K562 (cell line): ENCODE measurements around the gene MYBPH. TPM values are rescaled to one million over a fixed set of nuclear protein-coding genes. Genes with fewer than 3 reads are reported as not detected.
A peak's percentile ranks its signal among the peaks of the same experiment; 100 is the strongest.

Source experiments
- ATF7 ChIP-seq: fragments of 450-650 bp; IDR thresholded peaks from 2 replicates; pipeline ENCODE4 v1.7.1; 2014; ENCODE audit warnings: mild to moderate bottlenecking, moderate library complexity
- CTBP1 ChIP-seq: fragments of 450-650 bp; IDR thresholded peaks from 2 replicates; pipeline ENCODE4 v1.6.1; 2016; ENCODE audit warnings: borderline replicate concordance
- MAFF ChIP-seq: IDR thresholded peaks from 2 replicates; pipeline ENCODE4 v1.6.1; 2012; ENCODE audit warnings: low read length, improper control_type of control experiment
- NONO ChIP-seq, 2 experiments: fragments of 200-400 bp in 1 of 2; fragments of 450-650 bp in 1 of 2; formaldehyde crosslinking in 1 of 2; IDR thresholded peaks; 2 replicates each; pipeline ENCODE4 v1.6.1; 2017; ENCODE audit warnings: low read depth in 2 of 2, mild to moderate bottlenecking in 2 of 2, moderate library complexity in 2 of 2, low read length in 1 of 2
- PML ChIP-seq: IDR thresholded peaks from 2 replicates; pipeline ENCODE4 v1.6.1; 2012; ENCODE audit warnings: low read length, inconsistent platforms
- RAD21 ChIP-seq, 2 experiments: fragments of 250-450 bp in 1 of 2; fragments of 450-650 bp in 1 of 2; sonication (Bioruptor Pico) in 1 of 2; formaldehyde crosslinking in 1 of 2; IDR thresholded peaks in 1 of 2; conservative IDR thresholded peaks in 1 of 2; 2 replicates each; pipeline versions ENCODE4 v1.4.0 to v1.8.0; 2020 to 2022; ENCODE audit warnings: mild to moderate bottlenecking in 2 of 2, moderate library complexity in 1 of 2
- SAFB ChIP-seq: fragments of 200-400 bp; formaldehyde crosslinking; IDR thresholded peaks from 2 replicates; pipeline ENCODE4 v1.6.1; 2017; ENCODE audit warnings: low read depth, low read length, borderline replicate concordance
- TCF3 ChIP-seq: sonication (generic); formaldehyde crosslinking; IDR thresholded peaks from 2 replicates; pipeline ENCODE4 v1.4.0; 2020; ENCODE audit warnings: mild to moderate bottlenecking, missing genetic modification reagents
- ZNF174 ChIP-seq: fragments of 250-450 bp; sonication (Bioruptor Pico); IDR thresholded peaks from 2 replicates; pipeline ENCODE4 v1.4.0; 2020; ENCODE audit warnings: mild to moderate bottlenecking
- polyA plus RNA-seq, 8 experiments: library from polyadenylated mRNA; depleted of rRNA in 4 of 8; stranded (reverse) in 5 of 8; unstranded in 3 of 8; fragments of >200 nt; fragmentation: Nextera tagmentation in 2 of 8; fragmentation: Illumina TruSeq in 1 of 8; extraction: Ambion mirVana in 2 of 8; extraction: Trizol in 1 of 8; gene quantifications; 2 replicates each; pipeline versions ENCODE4 v1.2.1 to v1.2.3, GENCODE V29; 2011 to 2014; ENCODE audit warnings: inconsistent platforms in 1 of 8, missing spikeins in 1 of 8
- total RNA-seq, 7 experiments: library from RNA; depleted of rRNA in 6 of 7; stranded (reverse); fragments of >200 nt in 6 of 7; fragmentation: Illumina TruSeq in 2 of 7; extraction: Trizol in 2 of 7; gene quantifications; 2 replicates each; pipeline versions ENCODE4 v1.2.1 to v1.2.3, GENCODE V29; 2011 to 2021; ENCODE audit warnings: low replicate concordance in 1 of 7
- TF ChIP-seq, protein P1 (sequence below), 2 experiments: fragments of 450-650 bp; formaldehyde crosslinking in 1 of 2; IDR thresholded peaks; 2 replicates each; pipeline versions ENCODE4 v1.4.0 to v1.6.1; 2014 to 2020; ENCODE audit warnings: mild to moderate bottlenecking in 2 of 2, borderline replicate concordance in 1 of 2, low read depth in 1 of 2
- TF ChIP-seq, protein P2 (sequence below): IDR thresholded peaks from 2 replicates; pipeline ENCODE4 v1.6.1; 2011; ENCODE audit not compliant: insufficient read length; ENCODE audit errors: extremely low read depth
- TF ChIP-seq, protein P3 (sequence below): IDR thresholded peaks from 2 replicates; pipeline ENCODE4 v1.6.1; 2011; ENCODE audit warnings: borderline replicate concordance, low read depth, mild to moderate bottlenecking, moderate library complexity, low read length; ENCODE audit not compliant: insufficient read depth, poor library complexity, severe bottlenecking
- TF ChIP-seq, protein P4 (sequence below), 3 experiments: IDR thresholded peaks in 2 of 3; conservative IDR thresholded peaks in 1 of 3; 2 replicates each; pipeline ENCODE4 v1.5.1; 2011 to 2012; ENCODE audit warnings: low read length in 3 of 3, mild to moderate bottlenecking in 3 of 3, control low read depth in 2 of 3, improper control_type of control experiment in 1 of 3, inconsistent platforms in 1 of 3, low read depth in 1 of 3, mixed read lengths in 1 of 3, moderate library complexity in 1 of 3; ENCODE audit not compliant: insufficient read depth in 2 of 3

The MYBPH gene
- total and polyA plus RNA-seq, 9 of the 15 experiments (the other 6 are each of a cell fraction or from before 2014, with no cell fraction given), result 0.13 TPM; not detected in 8

DNA sequence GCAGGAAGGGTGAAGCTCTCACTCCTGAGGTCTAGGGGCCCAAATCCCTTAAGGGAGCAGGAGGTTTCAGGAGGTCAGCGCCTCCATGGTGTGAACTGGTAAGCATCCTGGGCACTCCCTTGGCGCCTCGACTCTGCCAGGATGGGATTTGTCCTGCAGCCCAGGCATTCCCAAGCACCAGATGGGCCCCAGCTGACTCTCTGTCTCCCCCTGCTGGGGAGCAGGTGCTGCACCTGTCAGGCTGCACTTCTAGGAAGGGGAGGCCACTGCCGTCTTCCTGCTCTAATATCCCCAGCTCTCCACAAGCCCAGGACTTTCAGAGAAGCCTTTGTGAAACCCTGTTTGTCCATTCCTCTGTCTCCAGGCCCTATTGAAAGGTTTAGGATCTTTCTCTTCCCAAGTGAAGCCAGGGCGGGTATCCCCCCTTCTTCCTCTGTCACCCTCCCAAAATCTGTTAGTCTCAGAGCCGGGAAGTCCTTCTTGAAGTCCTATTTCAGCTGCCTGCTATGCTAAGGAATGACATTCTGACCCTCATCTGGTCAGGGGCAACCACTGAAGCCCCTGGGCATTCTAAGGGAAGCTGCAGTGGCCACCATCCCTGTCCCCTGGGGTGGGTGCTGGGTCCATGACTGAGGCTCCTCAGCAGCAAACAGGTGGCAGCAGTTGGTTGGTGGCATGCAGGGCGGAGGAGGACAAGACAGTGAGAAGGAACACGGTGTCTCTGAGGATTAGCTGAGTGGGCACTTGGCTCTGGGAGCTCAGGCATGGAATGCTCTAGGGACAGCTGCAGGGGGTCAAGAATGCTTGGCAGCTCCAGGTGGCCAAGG lies 3.2 kb downstream of the MYBPH start (continued):
- TF ChIP-seq, protein P1, sequence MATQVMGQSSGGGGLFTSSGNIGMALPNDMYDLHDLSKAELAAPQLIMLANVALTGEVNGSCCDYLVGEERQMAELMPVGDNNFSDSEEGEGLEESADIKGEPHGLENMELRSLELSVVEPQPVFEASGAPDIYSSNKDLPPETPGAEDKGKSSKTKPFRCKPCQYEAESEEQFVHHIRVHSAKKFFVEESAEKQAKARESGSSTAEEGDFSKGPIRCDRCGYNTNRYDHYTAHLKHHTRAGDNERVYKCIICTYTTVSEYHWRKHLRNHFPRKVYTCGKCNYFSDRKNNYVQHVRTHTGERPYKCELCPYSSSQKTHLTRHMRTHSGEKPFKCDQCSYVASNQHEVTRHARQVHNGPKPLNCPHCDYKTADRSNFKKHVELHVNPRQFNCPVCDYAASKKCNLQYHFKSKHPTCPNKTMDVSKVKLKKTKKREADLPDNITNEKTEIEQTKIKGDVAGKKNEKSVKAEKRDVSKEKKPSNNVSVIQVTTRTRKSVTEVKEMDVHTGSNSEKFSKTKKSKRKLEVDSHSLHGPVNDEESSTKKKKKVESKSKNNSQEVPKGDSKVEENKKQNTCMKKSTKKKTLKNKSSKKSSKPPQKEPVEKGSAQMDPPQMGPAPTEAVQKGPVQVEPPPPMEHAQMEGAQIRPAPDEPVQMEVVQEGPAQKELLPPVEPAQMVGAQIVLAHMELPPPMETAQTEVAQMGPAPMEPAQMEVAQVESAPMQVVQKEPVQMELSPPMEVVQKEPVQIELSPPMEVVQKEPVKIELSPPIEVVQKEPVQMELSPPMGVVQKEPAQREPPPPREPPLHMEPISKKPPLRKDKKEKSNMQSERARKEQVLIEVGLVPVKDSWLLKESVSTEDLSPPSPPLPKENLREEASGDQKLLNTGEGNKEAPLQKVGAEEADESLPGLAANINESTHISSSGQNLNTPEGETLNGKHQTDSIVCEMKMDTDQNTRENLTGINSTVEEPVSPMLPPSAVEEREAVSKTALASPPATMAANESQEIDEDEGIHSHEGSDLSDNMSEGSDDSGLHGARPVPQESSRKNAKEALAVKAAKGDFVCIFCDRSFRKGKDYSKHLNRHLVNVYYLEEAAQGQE (IDR thresholded peaks at IDR 0.05; ENCODE audit: borderline replicate concordance), result peak; percentile 74
- TF ChIP-seq, protein P1 (CRISPR knock-in tag; IDR thresholded peaks at IDR 0.05; ENCODE audit: low read depth), result no peak
- TF ChIP-seq, protein P2, sequence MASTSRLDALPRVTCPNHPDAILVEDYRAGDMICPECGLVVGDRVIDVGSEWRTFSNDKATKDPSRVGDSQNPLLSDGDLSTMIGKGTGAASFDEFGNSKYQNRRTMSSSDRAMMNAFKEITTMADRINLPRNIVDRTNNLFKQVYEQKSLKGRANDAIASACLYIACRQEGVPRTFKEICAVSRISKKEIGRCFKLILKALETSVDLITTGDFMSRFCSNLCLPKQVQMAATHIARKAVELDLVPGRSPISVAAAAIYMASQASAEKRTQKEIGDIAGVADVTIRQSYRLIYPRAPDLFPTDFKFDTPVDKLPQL, result no peak
- TF ChIP-seq MAFF (no peak), NONO (IDR thresholded peaks at IDR 0.05; ENCODE audit: low read depth in 2 of 2, low read length in 1 of 2) (no peak), TCF3 (CRISPR knock-in tag) (peak; percentile 15; the same call in 1 of the 2 replicates), CTBP1 (peak; percentile 30; the same call in 1 of the 2 replicates), ZNF174 (CRISPR knock-in tag) (no peak), RAD21 (CRISPR knock-in tag; conservative IDR thresholded peaks at IDR 0.05 in 1 of 2, IDR thresholded peaks at IDR 0.05 in 1 of 2) (peak; percentile 78 to 86), ATF7 (no peak), SAFB (no peak), PML (no peak)
- TF ChIP-seq, protein P3, sequence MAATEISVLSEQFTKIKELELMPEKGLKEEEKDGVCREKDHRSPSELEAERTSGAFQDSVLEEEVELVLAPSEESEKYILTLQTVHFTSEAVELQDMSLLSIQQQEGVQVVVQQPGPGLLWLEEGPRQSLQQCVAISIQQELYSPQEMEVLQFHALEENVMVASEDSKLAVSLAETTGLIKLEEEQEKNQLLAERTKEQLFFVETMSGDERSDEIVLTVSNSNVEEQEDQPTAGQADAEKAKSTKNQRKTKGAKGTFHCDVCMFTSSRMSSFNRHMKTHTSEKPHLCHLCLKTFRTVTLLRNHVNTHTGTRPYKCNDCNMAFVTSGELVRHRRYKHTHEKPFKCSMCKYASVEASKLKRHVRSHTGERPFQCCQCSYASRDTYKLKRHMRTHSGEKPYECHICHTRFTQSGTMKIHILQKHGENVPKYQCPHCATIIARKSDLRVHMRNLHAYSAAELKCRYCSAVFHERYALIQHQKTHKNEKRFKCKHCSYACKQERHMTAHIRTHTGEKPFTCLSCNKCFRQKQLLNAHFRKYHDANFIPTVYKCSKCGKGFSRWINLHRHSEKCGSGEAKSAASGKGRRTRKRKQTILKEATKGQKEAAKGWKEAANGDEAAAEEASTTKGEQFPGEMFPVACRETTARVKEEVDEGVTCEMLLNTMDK, result peak; percentile 30
- TF ChIP-seq, protein P4, sequence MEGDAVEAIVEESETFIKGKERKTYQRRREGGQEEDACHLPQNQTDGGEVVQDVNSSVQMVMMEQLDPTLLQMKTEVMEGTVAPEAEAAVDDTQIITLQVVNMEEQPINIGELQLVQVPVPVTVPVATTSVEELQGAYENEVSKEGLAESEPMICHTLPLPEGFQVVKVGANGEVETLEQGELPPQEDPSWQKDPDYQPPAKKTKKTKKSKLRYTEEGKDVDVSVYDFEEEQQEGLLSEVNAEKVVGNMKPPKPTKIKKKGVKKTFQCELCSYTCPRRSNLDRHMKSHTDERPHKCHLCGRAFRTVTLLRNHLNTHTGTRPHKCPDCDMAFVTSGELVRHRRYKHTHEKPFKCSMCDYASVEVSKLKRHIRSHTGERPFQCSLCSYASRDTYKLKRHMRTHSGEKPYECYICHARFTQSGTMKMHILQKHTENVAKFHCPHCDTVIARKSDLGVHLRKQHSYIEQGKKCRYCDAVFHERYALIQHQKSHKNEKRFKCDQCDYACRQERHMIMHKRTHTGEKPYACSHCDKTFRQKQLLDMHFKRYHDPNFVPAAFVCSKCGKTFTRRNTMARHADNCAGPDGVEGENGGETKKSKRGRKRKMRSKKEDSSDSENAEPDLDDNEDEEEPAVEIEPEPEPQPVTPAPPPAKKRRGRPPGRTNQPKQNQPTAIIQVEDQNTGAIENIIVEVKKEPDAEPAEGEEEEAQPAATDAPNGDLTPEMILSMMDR (IDR thresholded peaks at IDR 0.05 in 2 of 3, conservative IDR thresholded peaks at IDR 0.05 in 1 of 3; ENCODE audit: insufficient read depth in 2 of 3, low read depth in 1 of 3, low read length in 3 of 3), result peak; percentile 92 to 97 (median 93)
